LNCAP (cell line): Measurements from ENCODE around the gene TUBD1.

Experiments
- TF ChIP-seq, protein P1 (sequence below): fragments of 450-650 bp; IDR thresholded peaks from 2 replicates; pipeline ENCODE4 v1.5.1; 2017; ENCODE audit warnings: mild to moderate bottlenecking

Gene TUBD1

DNA sequence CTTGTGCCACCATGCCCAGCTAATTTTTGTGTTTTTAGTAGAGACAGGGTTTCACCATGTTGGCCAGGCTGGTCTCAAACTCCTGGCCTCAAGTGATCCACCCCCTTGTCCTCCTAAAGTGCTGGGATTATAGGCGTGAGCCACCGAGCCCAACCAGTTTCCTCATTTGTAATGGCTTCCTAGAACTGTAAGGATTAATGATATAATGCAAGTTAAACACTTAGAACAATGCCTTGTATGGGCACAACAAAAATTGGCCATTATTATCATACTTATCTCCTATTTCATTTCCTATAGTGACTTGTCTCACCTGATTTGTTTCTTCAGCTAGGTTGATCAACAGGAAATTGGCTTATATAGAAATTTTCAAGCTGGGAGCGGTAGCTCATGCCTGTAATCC lies 14.1 kb downstream of the TUBD1 start:
- TF ChIP-seq, protein P1, sequence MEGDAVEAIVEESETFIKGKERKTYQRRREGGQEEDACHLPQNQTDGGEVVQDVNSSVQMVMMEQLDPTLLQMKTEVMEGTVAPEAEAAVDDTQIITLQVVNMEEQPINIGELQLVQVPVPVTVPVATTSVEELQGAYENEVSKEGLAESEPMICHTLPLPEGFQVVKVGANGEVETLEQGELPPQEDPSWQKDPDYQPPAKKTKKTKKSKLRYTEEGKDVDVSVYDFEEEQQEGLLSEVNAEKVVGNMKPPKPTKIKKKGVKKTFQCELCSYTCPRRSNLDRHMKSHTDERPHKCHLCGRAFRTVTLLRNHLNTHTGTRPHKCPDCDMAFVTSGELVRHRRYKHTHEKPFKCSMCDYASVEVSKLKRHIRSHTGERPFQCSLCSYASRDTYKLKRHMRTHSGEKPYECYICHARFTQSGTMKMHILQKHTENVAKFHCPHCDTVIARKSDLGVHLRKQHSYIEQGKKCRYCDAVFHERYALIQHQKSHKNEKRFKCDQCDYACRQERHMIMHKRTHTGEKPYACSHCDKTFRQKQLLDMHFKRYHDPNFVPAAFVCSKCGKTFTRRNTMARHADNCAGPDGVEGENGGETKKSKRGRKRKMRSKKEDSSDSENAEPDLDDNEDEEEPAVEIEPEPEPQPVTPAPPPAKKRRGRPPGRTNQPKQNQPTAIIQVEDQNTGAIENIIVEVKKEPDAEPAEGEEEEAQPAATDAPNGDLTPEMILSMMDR = no peak

DNA sequence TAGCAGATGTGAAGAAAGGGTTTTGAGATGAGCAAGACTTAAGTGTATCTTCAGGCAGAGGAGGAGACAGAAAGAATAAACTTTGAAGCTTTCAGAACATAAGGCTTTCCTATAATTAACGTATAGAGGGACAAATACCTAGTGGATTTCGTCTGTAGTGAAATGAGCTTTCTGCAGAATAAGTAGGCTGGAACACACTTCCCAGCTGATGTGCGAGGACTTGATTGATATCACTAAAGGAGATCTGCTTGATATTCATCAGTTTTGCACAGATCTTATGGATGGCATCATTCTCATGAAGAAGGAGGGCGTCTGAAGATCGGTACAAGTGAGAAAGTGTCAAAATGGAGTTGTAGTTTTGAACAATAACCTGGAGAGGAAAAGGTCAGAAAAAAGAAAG lies 14.8 kb downstream of the TUBD1 start:
- TF ChIP-seq, protein P1 = no peak

DNA sequence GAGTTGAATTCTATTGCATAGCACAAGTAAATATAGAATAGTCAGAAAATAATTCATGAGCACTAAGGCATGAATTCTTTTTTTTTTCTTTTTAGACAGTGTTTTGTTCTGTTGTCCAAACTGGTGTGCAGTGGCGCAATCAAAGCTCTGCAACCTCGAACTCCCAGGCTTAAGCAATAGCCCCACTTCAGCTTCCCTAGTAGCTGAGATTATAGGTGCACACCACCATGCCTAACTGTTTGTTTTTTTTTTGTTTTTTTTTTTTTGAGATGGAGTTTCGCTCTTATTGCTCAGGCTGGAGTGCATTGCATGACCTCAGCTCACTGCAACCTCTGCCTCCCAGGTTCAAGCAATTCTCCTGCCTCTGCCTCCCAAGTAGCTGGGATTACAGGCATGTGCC lies 16.6 kb downstream of the TUBD1 start:
- TF ChIP-seq, protein P1 = no peak

DNA sequence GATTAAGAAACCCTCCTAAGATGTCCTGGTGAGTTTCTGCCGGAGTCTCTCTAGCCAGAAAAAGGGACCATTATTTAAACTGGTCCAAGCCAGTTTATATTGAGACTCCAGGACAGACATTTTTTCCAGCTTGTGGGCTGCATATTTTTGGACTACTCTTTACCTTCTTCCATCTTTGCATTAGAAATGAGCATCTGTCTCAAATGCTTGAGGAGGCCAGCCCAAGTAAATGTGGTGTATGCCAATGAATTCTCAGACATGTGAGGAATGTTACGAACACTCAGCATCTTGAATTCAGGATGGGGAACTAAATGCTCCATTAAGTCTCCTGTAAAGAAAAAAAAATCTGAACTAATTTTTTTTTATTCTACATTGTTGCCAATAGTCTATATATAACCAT lies 18.4 kb downstream of the TUBD1 start:
- TF ChIP-seq, protein P1 = no peak

DNA sequence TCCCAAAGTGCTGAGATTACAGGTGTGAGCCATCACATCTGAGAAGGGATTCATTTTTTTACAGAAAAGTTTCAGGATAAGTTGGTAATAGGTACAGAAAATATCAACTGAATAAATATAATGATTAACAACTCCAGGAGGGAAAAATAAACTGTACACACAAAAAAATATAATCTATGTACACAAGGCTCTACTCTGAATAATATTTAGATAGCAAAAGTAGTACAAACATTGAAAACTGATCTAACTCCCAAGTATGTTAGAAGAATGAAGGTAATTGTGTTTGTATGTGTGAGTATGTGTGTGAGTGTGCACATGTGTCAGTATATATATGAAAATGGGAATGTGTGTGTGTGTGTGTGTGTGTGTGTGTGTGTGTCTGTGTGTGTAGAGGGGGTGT lies 20.4 kb downstream of the TUBD1 start:
- TF ChIP-seq, protein P1 = no peak

DNA sequence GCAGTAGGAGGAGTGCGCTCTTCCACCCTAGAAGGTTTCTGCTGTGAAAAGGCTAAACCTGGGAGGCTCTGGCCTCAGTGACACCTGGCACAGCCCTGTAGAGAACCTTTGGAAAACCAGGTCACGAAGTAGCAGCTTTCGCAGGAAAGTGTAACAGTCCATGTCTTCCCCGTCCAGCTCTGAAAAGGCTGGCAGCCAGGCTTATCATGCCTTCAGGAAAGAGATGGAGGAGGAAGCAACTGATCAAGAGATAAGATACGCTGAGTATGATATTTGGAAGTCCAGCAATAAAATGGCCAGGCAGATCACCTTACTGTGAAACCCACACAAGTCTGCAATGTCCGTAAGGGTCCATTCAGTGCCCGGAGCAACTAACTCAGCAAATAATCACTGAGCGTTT lies 22.3 kb downstream of the TUBD1 start:
- TF ChIP-seq, protein P1 = no peak

DNA sequence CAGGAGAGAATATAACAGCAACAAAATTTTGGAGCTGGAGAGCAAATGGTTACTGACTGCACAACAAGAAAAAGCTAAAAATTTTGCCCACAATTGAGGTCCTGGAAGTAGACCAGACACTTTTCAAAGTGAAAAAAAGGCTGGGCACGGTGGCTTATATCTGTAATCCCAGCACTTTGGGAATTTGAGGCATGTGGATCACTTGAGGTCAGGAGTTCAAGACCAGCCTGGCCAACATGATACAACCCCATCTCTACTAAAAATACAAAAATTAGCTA lies 22.9 kb downstream of the TUBD1 start:
- TF ChIP-seq, protein P1 = no peak

DNA sequence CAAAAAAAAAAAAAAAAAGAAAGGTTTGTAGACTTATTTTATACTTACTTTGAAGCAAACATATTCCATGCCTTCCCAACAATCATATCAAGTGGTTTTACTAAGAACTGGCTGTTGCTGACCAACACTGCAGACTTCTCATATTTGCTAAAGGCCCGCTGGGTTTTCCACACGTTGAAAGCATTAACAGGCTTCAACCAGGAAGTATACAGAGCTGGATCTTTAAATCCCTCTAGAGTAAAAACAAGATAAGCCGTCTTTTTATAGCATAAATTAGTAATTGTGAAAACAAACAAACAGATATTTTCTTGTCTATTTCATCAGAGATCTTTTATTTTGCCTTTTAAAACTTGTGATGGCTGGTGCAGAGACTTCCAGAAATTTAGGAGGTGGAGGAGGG lies 29.1 kb downstream of the TUBD1 start:
- TF ChIP-seq, protein P1 = no peak
